Activated CD4-positive, alpha-beta memory T cell treated with anti-CD3 and anti-CD28 coated beads for 36 hours (primary cell): ENCODE results near the gene CYP2A6. TPM values are rescaled to one million over a fixed set of nuclear protein-coding genes. Genes with fewer than 3 reads are reported as not detected.
"Not testable (repeated sequence)": the region's sequence is repeated elsewhere in the genome, so short reads cannot be mapped to it uniquely, and the experiment has no call there.

Experiments
- CTCF ChIA-PET: fragments of 350-600 bp; sonication (Branson Sonifier 250); formaldehyde crosslinking; loops from one replicate; lab custom pipeline; 2021; ENCODE audit warnings: antibody characterized with exemption, inconsistent platforms; lab: Charles Lee
- POLR2A ChIA-PET: fragments of 350-600 bp; sonication (Branson Sonifier 250); formaldehyde crosslinking; loops from one replicate; lab custom pipeline; 2021; ENCODE audit warnings: antibody characterized with exemption; lab: Charles Lee
- DNase-seq: peaks from one replicate; pipeline ENCODE4 v3.0.0-alpha.2; 2020
- H3K27ac Mint-ChIP-seq: one replicate; pipeline ENCODE4 v1.8.0; 2021; ENCODE audit warnings: mixed read lengths
- H3K27me3 Mint-ChIP-seq: one replicate; pipeline ENCODE4 v1.8.0; 2021; ENCODE audit warnings: mixed read lengths
- H3K36me3 Mint-ChIP-seq: one replicate; pipeline ENCODE4 v1.8.0; 2021; ENCODE audit warnings: mixed read lengths
- H3K4me1 Mint-ChIP-seq: one replicate; pipeline ENCODE4 v1.8.0; 2021; ENCODE audit warnings: low read depth, mixed read lengths
- H3K4me3 Mint-ChIP-seq: one replicate; pipeline ENCODE4 v1.8.0; 2021; ENCODE audit warnings: mild to moderate bottlenecking, mixed read lengths
- H3K9me3 Mint-ChIP-seq: one replicate; pipeline ENCODE4 v1.8.0; 2021; ENCODE audit warnings: mixed read lengths
- intact Hi-C: fragments of 100-400 bp; cut with micrococcal nuclease; formaldehyde crosslinking; loops from one replicate; pipeline ENCODE4 v1.15.1; 2023
- total RNA-seq, 2 experiments: library from RNA; stranded (reverse); gene quantifications; one replicate each; pipeline ENCODE4 v1.2.3, GENCODE V29; 2021

CYP2A6 gene
- total RNA-seq, 2 experiments from 2014 or later, result not detected

GRCh38 chr19:40811478-40812341, 38.5 kb downstream of the CYP2A6 start:
- Mint-ChIP-seq H3K9me3 (no peaks in the 10 kb centered on the region), H3K27me3 (no peaks in the 10 kb centered on the region), H3K4me3 (peak overlapping the region; percentile 83), H3K36me3 (peaks cover 19% of the 10 kb centered on the region), H3K4me1 (peaks cover 32% of the 10 kb centered on the region), H3K27ac (no peak overlapping the region)
- CTCF ChIA-PET, result interaction anchor here (1.0 kb wide), 2 partner anchors 13 to 149 kb away, joined by 3 to 6 read pairs; partner anchors contain the start of gene EGLN2
- POLR2A ChIA-PET, result interaction anchor here (0.6 to 1.4 kb wide), 3 partner anchors 33 to 324 kb away, joined by 3 to 5 read pairs (median 3); partner anchors contain the start of gene RAB4B
- DNase-seq, result peak; percentile 54
- intact Hi-C loops, result loop anchor here (5.0 kb wide), 1 partner anchor 321 kb away; no protein-coding TSS in a partner anchor

- H3K27ac Mint-ChIP-seq, result peak overlapping the region; percentile 73
- H3K9me3 Mint-ChIP-seq, H3K27me3 Mint-ChIP-seq: not testable (repeated sequence)
- H3K4me1 Mint-ChIP-seq, result peaks cover 40% of the 10 kb centered on the region
- peaks cover 20% of the 10 kb centered on the region for H3K36me3 Mint-ChIP-seq
- peak; percentile 75 for DNase-seq
- intact Hi-C loops, result loop anchor here (5.0 kb wide), 1 partner anchor 321 kb away; no protein-coding TSS in a partner anchor
- ChIA-PET POLR2A (interaction anchor here (1.0 to 1.4 kb wide), 2 partner anchors 32 to 54 kb away, joined by 3 to 5 read pairs; partner anchors contain the start of gene RAB4B), CTCF (interaction anchor here (1.0 kb wide), 2 partner anchors 12 to 148 kb away, joined by 3 to 6 read pairs; partner anchors contain the start of gene EGLN2)
- H3K4me3 Mint-ChIP-seq, result peak overlapping the region; percentile 83
Observed at GRCh38 chr19:40810649-40811408, 39.4 kb downstream of the CYP2A6 start.

DNA sequence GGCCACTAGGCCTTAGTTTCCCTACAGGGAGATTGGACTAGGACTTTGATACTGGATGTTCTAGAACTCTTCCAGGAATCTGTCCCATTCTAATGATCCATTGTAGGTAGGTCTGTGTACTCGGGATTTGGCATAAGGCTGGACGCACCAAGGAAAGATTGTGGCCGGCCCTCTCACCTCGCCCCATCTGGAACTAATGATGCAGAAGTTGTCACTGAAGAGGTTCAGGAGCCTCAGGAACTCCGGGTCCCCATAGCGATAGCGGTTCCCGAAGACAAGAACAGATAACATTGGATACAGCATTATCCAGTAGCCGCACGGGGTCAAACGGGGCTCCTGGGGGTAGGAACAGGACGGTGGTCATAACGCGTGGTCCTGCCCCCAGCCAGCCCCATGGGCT, 40.1 kb downstream of the CYP2A6 start:
- POLR2A ChIA-PET, result no interaction called here
- Mint-ChIP-seq H3K4me1 (peaks cover 47% of the 10 kb centered on the region), H3K4me3 (peak overlapping the region; percentile 23), H3K27me3 (no peaks in the 10 kb centered on the region), H3K27ac (no peak overlapping the region), H3K9me3 (no peaks in the 10 kb centered on the region), H3K36me3 (peaks cover 22% of the 10 kb centered on the region)
- DNase-seq, result no peak
- CTCF ChIA-PET, result no interaction called here
- intact Hi-C loops, result loop anchor here (5.0 kb wide), 1 partner anchor 322 kb away; no protein-coding TSS in a partner anchor

GRCh38 chr19:40809358-40810086, 40.7 kb downstream of the CYP2A6 start:
- Mint-ChIP-seq H3K27ac (no peak overlapping the region), H3K4me1 (peaks cover 53% of the 10 kb centered on the region), H3K4me3 (peak overlapping the region; percentile 23), H3K9me3 (no peaks in the 10 kb centered on the region), H3K36me3 (peaks cover 24% of the 10 kb centered on the region), H3K27me3 (no peaks in the 10 kb centered on the region)
- intact Hi-C loops, result loop anchor here (5.0 kb wide), 1 partner anchor 323 kb away; no protein-coding TSS in a partner anchor
- no peak for DNase-seq
- CTCF ChIA-PET, result interaction anchor here (5.8 kb wide), 1 partner anchor 10 kb away, joined by 36 read pairs; no protein-coding TSS in a partner anchor
- POLR2A ChIA-PET, result no interaction called here

GRCh38 chr19:40808497-40808896, 41.8 kb downstream of the CYP2A6 start:
- ChIA-PET POLR2A (no interaction called here), CTCF (interaction anchor here (1.5 to 5.8 kb wide), 5 partner anchors 11 to 146 kb away, joined by 5 to 58 read pairs (median 38); partner anchors contain the start of genes NUMBL and RAB4B)
- H3K4me3 Mint-ChIP-seq, result no peak overlapping the region
- peak overlapping the region; percentile 58 for H3K27ac Mint-ChIP-seq
- H3K27me3 Mint-ChIP-seq, result no peaks in the 10 kb centered on the region
- no peaks in the 10 kb centered on the region for H3K9me3 Mint-ChIP-seq
- H3K36me3 Mint-ChIP-seq, result peaks cover 28% of the 10 kb centered on the region
- H3K4me1 Mint-ChIP-seq, result peaks cover 64% of the 10 kb centered on the region
- DNase-seq, result no peak
- intact Hi-C loops, result no loop called here

- peaks cover 31% of the 10 kb centered on the region for H3K36me3 Mint-ChIP-seq
Observed at GRCh38 chr19:40808021-40808325, 42.3 kb downstream of the CYP2A6 start.

DNA sequence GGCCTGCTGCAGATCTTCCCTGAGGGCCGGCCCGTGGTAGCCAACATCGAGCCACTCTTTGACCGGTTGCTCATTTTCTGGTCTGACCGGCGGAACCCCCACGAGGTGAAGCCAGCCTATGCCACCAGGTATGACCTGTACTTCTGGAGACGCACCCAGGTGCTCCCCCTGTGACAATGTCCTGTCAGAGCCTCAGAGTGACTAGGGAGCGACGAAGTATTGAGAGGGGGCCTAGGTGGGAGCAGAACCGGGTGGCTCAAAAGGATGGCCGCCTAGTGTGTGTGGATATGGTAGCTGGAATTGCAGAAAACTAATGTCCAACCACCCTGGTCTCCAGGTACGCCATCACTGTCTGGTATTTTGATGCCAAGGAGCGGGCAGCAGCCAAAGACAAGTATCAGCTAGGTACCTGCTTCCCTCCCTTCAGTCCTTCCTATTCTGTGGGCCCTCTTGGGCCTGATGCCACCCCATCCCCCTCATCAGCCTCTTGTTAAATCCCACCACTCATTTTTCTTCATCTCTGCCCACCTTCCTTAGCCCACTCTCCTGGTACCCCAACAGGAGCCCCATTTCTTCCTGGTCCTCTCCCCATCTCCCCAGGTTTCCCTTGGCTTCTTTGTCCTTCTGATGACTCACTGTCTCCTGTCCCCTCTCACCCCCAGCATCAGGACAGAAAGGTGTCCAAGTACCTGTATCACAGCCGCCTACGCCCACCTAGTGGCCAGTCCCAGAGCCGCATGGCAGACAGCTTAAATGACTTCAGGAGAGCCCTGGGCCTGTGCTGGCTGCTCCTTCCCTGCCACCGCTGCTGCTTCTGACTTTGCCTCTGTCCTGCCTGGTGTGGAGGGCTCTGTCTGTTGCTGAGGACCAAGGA, 42.9 kb downstream of the CYP2A6 start:
- H3K4me3 Mint-ChIP-seq, result peak overlapping the region; percentile 67
- intact Hi-C loops, result loop anchor here (2.0 kb wide), 1 partner anchor 57 kb away; the partner anchor contains the start of genes ACTMAP and SNRPA
- peaks cover 32% of the 10 kb centered on the region for H3K36me3 Mint-ChIP-seq
- no peaks in the 10 kb centered on the region for H3K27me3 Mint-ChIP-seq
- H3K4me1 Mint-ChIP-seq, result peaks cover 75% of the 10 kb centered on the region
- peak overlapping the region; percentile 89 for H3K27ac Mint-ChIP-seq
- DNase-seq, result no peak
- no peaks in the 10 kb centered on the region for H3K9me3 Mint-ChIP-seq
- CTCF ChIA-PET, result interaction anchor here (1.0 to 5.8 kb wide), 17 partner anchors 9 to 149 kb away, joined by 3 to 58 read pairs (median 7); partner anchors contain the start of genes ACTMAP, COQ8B, ITPKC and NUMBL
- POLR2A ChIA-PET, result interaction anchor here (1.0 to 3.3 kb wide), 5 partner anchors 29 to 144 kb away, joined by 5 to 17 read pairs (median 7); partner anchors contain the start of genes ACTMAP and RAB4B

More at GRCh38 chr19:40808021-40808325, 42.3 kb downstream of the CYP2A6 start:
- Mint-ChIP-seq H3K27me3 (no peaks in the 10 kb centered on the region), H3K9me3 (no peaks in the 10 kb centered on the region), H3K4me3 (no peak overlapping the region), H3K27ac (peak overlapping the region; percentile 89), H3K4me1 (peaks cover 69% of the 10 kb centered on the region)
- DNase-seq, result no peak
- POLR2A ChIA-PET, result interaction anchor here (1.9 kb wide), 1 partner anchor 56 kb away, joined by 7 read pairs; no protein-coding TSS in a partner anchor
- CTCF ChIA-PET, result interaction anchor here (1.0 to 5.8 kb wide), 8 partner anchors 9 to 146 kb away, joined by 3 to 58 read pairs (median 24); partner anchors contain the start of genes ACTMAP, NUMBL, RAB4B and SNRPA
- intact Hi-C loops, result no loop called here

- Mint-ChIP-seq H3K4me3 (peak overlapping the region; percentile 67), H3K4me1 (peaks cover 81% of the 10 kb centered on the region), H3K9me3 (no peaks in the 10 kb centered on the region), H3K27ac (peak overlapping the region; percentile 89), H3K27me3 (no peaks in the 10 kb centered on the region), H3K36me3 (peaks cover 40% of the 10 kb centered on the region)
- POLR2A ChIA-PET, result interaction anchor here (1.0 to 3.3 kb wide), 5 partner anchors 28 to 143 kb away, joined by 5 to 17 read pairs (median 7); partner anchors contain the start of genes ACTMAP and RAB4B
- CTCF ChIA-PET, result interaction anchor here (1.0 to 5.8 kb wide), 18 partner anchors 8 to 149 kb away, joined by 3 to 58 read pairs (median 6); partner anchors contain the start of genes ACTMAP, COQ8B, ITPKC and NUMBL
- peak; percentile 89 for DNase-seq
- intact Hi-C loops, result loop anchor here (2.0 kb wide), 1 partner anchor 56 kb away; the partner anchor contains the start of genes ACTMAP and SNRPA
Observed at GRCh38 chr19:40806423-40807146, 43.7 kb downstream of the CYP2A6 start.

DNA sequence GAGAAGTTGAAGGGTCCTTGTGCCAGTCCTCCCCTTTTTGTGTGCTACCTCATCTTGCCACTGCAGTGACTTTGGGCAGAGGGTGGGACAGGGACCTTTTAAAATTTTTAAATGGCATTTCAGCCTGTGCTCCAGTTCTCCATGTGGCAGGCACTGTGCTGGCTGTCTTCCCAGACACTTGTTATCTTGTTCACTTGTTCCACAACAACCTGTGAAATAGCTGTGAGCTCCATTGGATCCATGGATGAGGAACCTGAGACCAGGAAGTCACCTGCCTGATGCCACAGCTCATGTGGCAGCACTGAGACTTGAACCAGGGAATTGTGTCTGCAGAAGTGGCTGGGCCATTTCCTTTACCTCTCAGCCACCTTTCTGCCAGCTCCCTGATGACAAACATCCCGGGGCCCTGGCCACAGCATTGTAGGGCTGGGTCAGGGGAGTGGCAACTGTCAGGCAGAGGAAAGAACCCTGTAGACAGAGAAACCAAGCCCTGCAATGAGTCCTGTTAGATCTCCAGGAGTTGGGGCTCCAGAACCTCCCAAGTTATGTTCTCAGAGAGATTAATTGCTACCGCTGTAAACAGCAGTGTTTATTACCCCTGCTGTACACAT, 44.9 kb downstream of the CYP2A6 start:
- peak; percentile 72 for DNase-seq
- H3K4me1 Mint-ChIP-seq, result peaks cover 84% of the 10 kb centered on the region
- peak overlapping the region; percentile 89 for H3K27ac Mint-ChIP-seq
- intact Hi-C loops, result no loop called here
- ChIA-PET POLR2A (interaction anchor here (0.9 to 3.3 kb wide), 4 partner anchors 27 to 89 kb away, joined by 3 to 17 read pairs (median 10); partner anchors contain the start of genes COQ8B, ITPKC and RAB4B), CTCF (interaction anchor here (0.6 to 5.8 kb wide), 12 partner anchors 12 to 1707 kb away, joined by 3 to 58 read pairs (median 8); partner anchors contain the start of genes ACTMAP, COQ8B, ITPKC and RAB4B)
- H3K4me3 Mint-ChIP-seq, result peak overlapping the region; percentile 45
- H3K36me3 Mint-ChIP-seq, result peaks cover 40% of the 10 kb centered on the region
- no peaks in the 10 kb centered on the region for H3K27me3 Mint-ChIP-seq
- no peaks in the 10 kb centered on the region for H3K9me3 Mint-ChIP-seq
